NOMO-1 treated with dmso at 0.1 percent for 144 hours (cell line): ENCODE data around the gene SAV1.
"Not testable (repeated sequence)": the region's sequence is repeated elsewhere in the genome, so short reads cannot be mapped to it uniquely, and the experiment has no call there.

Experiments used
- DNase-seq: peaks from one replicate; lab custom pipeline; 2025; ENCODE audit not compliant: unreplicated experiment; lab: John Stamatoyannopoulos, UW

SAV1 gene

DNA sequence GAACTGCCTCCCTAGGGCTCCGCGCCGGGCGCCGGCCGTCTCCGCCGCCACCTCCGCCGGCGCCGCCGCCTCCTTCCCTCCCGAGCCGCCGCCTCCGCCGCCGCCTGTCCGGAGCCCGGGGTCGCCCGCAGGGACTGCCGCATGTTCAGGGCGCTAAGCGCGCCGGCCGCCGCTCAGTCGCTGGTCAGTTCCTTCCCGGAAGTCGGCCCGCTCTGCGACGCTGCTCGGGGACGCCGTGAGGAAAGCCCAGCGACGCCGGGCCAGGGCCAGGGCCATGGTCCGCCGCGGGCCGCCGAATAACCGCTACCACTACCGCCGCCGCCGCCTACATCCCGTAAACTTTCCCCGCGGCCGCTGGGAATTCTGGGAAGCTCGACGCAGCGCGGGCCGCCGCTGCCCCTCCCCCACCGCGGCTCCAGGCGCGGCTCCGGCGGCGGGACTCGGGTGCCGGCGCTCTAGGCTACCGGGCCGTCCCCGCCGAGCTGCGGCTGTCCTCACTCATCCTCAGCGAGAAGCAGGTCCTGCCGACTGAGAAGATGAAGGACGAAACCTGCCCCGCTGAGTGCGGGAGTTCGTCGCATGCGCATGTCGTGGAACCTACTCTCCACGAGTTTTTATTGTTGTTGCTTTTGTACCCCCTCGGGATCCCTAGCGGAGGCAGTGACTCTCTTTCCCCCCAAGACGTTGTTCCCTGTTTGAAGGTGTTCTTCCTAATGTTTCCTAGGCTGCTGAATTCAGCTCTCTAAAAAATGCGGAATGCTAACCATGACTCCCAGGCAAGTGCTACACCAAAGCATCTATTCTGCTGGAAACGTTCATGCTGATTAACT, at the start of gene SAV1:
Gene SAV1 (minus strand): TSS at position 311 of the 830 bp plus-strand sequence. CDS start 339 bp downstream, outside the sequence.
- DNase-seq, result no peak

DNA sequence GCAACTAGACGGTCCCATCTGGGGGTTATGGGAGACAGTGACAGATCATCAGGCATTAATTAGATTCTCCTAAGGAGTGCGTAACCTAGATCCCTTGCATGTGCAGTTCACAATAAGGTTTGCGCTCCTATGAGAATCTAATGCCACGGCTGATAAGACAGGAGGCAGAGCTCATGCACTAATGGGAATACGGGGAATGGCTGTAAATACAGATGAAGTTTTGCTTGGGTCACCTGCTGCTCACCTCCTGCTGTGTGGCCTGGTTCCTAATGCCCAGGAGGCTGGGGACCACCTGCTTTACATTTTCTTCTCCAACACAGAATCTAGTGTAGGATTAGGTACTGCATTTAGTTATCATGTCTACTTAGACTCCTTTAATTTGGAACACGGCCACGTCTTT, 49.7 kb upstream of the SAV1 start:
- no peak for DNase-seq

- no peak for DNase-seq
Measured at GRCh38 chr14:50714450-50715073, 46.5 kb upstream of the SAV1 start.

GRCh38 chr14:50711043-50711442, 42.9 kb upstream of the SAV1 start:
- DNase-seq, result no peak

DNA sequence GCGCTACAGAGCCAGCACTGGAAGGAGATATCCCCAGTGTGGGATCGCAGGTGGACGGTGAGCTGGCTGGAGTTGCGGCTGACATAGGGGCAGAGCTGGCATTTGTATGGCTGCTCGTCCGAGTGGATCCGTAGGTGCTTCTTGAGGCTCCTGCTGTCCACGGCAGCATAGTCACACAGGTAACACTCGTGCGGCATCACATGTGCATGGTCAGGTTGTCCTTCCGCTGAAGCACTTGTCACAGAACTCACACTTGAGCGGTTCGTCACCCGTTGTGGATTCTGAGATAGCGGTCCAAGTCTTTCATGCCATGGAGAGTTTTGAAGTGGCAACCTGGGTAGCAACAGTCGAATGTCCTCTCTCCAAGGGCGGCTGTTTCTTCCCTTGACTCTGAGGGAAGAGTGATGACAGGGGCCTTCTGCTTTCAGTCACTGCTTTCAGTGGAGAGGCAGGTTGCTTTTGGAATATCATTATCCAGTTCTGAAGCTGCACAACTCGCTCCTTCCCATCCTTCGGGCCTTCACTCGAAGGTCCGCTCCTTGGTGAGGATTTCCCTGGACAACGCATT, 37.0 kb upstream of the SAV1 start:
- DNase-seq, result no peak

DNA sequence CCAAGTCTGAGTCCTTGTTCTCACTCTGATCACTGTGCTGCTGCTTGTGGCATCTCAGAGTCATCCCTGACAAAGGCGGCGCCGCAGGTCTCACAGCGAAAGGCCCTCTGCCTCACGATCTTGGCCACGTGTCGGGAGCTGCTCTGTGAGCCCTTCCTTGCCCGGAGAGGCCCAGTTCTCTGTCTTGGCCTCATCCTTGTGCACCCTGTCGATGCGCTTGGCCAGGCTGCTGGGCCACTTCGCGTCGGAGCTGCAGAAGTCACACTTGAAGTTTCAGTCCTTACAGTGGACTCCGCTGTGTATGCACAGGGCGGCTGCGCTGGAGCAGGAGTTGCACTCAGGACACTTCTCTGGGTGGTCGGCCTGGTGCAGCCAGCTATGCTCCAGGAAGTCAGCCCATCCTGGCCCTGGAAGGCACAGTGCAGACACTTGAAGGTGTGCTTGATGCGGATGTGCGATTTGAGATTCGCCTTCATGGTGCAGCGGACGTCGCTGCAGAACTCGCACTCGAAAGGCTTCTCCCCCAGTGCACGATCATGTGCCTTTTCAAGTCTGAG, 36.4 kb upstream of the SAV1 start:
- no peak for DNase-seq

DNA sequence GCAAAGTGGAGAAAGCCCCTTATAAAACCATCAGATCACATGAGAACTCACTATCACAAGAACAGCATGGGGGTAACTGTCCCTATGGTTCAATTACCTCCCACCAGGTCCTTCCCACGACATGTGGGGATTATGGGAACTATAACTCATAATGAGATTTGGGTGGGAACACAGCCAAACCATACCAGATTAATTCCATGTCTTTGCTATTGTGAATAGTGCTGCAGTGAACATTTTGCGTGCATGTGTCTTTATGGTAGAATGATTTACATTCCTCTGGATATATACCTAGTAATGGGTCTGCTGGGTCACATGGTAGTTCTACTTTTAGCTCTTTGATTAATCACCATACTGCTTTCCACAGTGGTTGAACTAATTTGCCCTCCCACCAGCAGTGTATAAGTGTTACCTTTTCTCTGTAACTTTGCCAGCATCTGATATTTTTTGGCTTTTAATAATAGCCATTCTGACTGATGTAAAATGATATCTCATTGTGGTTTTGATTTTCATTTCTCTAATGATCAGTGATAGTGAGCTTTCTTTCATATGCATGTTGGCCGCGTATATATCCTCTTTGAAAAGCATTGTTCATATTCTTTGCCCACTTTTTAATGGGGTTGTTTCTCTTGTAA, 29.7 kb upstream of the SAV1 start:
- no peak for DNase-seq

GRCh38 chr14:50694260-50694659, 26.2 kb upstream of the SAV1 start:
- DNase-seq, result not testable (repeated sequence)

DNA sequence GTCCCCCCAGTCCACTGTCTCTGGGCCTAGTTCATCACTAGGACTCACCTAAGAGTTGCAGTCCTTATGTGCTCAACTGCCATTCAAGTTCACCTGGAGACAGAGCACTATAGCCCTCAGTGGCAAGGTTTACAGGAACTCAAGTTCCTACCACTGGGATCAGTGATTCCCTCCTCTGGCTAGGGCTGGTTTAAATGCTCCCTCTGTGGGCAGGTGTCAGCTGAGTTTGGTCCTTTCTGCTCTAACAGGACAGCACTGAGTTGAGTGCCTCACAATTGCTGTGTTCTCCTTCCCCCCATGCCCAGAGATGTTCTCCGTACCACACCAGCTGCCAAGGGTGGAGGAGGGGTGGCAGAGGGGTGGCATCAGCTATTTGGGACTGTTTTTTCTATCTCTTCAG, 20.8 kb upstream of the SAV1 start:
- no peak for DNase-seq

GRCh38 chr14:50679674-50680073, 11.6 kb upstream of the SAV1 start:
- no peak for DNase-seq

- DNase-seq, result no peak
Measured at GRCh38 chr14:50678163-50678562, 10.1 kb upstream of the SAV1 start.

DNA sequence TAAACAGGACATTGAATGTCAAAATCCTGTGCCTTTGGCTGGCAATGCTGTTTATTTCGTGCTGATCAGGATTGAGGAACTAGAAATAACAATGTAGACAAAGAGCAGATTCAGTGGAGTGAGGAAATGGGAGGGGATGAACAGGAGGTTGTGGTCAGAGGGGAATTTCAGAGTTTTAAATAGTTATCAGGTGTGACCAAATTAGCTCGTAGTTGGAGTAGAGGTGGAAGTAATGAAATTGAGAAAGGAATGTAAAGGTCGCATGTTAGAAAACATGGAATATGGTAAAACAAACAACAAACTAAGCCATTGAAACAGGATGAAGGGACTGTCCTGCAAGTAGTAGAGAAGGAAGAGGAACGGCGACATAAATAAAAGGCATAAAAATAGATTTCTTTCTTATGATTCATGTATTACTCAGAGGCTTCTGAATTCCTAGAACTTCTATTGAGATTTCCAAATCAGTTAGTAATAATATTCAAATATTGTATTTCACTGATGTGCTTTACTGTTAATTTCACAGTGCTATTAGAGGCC, 9.5 kb upstream of the SAV1 start:
- DNase-seq, result peak; percentile 14

DNA sequence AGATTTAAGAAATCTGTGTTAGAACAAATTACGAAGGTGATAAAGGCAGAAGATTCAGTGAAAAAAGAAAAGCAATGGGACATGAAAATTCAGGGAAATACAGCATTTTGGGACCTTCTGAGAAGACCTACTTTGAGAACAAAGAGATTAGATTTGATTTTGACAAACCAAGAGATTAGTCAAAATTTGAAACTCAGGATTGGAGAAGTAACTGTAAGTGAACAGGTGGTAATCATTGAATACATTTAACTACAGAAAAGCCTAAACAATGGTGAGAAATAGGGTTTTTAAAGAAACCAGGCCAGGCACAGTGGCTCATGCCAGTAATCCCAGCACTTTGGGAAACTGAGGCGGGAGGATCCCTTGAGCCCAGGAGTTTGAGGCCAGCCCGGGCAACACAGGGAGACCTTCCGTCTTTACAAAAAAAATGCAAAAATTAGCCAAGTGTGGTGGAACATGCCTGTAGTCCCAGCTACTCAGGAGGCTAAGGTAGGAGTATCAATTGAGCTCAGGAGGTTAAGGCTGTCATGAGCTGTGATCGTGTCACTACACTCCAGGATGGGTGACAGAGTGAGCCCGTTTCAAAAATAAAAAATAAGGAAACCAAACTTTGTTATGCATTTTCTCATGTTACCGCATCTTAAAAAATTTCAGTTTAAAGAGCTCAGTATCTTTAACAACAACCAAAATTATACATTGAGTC, 8.9 kb upstream of the SAV1 start:
- no peak for DNase-seq

DNA sequence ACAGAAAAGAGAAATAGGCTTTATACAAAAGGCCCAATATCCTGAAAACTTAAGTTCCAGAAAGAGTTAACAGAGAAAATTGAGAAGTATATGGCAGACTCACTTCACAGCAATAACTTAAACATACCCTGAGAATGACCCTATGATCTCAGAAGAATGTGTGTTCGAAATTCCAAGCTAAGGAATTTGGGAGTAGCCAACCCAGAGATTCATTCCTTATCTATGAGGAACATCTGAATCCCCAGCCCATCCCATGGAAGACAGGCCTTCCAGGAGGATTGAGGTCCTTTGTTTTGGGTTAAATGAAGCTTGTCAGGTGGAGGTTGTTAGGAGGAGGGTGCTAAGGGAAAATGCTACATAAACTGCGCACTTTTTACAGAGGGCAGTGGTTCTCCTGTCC, 7.5 kb upstream of the SAV1 start:
- no peak for DNase-seq

GRCh38 chr14:50670866-50671256, 2.8 kb upstream of the SAV1 start:
- DNase-seq, result no peak

DNA sequence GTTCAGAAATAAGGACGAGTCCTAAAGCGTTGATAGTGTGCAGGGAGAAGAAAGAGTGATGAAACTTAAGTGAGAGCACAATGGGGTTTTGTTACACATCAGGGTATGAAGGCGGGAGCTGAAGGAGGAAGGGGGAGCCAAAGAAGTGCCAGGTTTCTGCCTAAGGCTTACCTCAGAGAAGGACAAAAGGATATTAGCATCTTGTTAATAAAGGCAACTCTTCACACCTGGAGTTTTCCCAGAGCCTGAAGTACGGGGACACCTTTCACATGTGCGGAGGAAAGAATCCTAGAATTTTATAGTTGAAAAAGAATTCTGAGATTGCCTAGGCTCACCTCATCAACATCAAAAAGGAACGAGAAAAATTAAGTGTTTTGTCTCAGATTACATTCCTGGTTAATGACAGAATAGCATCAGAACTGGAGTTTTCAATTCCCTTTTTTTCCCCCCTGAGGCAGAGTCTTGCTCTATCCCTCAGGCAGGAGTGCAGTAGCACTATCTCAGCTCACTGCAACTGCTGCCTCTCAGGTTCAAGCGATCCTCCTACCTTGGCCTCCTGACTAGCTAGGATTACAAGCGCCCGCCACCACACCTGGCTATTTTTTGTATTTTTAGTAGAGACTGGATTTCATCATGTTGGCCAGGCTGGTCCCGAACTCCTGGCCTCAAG, 2.2 kb upstream of the SAV1 start:
- no peak for DNase-seq

GRCh38 chr14:50669441-50669986, 1.4 kb upstream of the SAV1 start:
- no peak for DNase-seq

- no peak for DNase-seq
Measured at GRCh38 chr14:50668826-50669143, 679 bp upstream of the SAV1 start.

- DNase-seq, result no peak
Measured at GRCh38 chr14:50667684-50667995, 466 bp downstream of the SAV1 start.
